ENCODE results near the gene GALP.
A peak's percentile ranks its signal among the peaks of the same experiment; 100 is the strongest.
"Not testable (repeated sequence)": the region's sequence is repeated elsewhere in the genome, so short reads cannot be mapped to it uniquely, and the experiment has no call there.

GALP gene

GRCh38 chr19:56162258-56162657 is 13.6 kb upstream of the GALP start:
- no peak overlapping the region for H3K4me3 ChIP-seq (ENCODE audit: control insufficient read depth, low read depth, low read length)
- no peak for TF ChIP-seq CTCF (conservative IDR thresholded peaks at IDR 0.05; ENCODE audit: control insufficient read depth, insufficient read depth, low read depth, low read length)
- DNase-seq (ENCODE audit: low read depth) = no peak

- DNase-seq (ENCODE audit: low read depth) = no peak
- no peak for TF ChIP-seq CTCF (conservative IDR thresholded peaks at IDR 0.05; ENCODE audit: control insufficient read depth, insufficient read depth, low read depth, low read length)
- H3K4me3 ChIP-seq (ENCODE audit: control insufficient read depth, low read depth, low read length) = no peak overlapping the region
Observed at GRCh38 chr19:56163097-56163496, 12.7 kb upstream of the GALP start.

GRCh38 chr19:56167064-56167578 is 8.7 kb upstream of the GALP start:
- no peak overlapping the region for H3K4me3 ChIP-seq (ENCODE audit: control insufficient read depth, low read depth, low read length)
- DNase-seq (ENCODE audit: low read depth) = peak; percentile 13
- no peak for TF ChIP-seq CTCF (conservative IDR thresholded peaks at IDR 0.05; ENCODE audit: control insufficient read depth, insufficient read depth, low read depth, low read length)

- no peak for TF ChIP-seq CTCF (conservative IDR thresholded peaks at IDR 0.05; ENCODE audit: control insufficient read depth, insufficient read depth, low read depth, low read length)
- DNase-seq (ENCODE audit: low read depth) = peak; percentile 92
Observed at GRCh38 chr19:56170261-56170660, 5.5 kb upstream of the GALP start.

GRCh38 chr19:56174086-56174485 is 1.7 kb upstream of the GALP start:
- DNase-seq (ENCODE audit: low read depth) = no peak
- no peak overlapping the region for H3K4me3 ChIP-seq (ENCODE audit: control insufficient read depth, low read depth, low read length)
- no peak for TF ChIP-seq CTCF (conservative IDR thresholded peaks at IDR 0.05; ENCODE audit: control insufficient read depth, insufficient read depth, low read depth, low read length)

More at GRCh38 chr19:56170261-56170660, 5.5 kb upstream of the GALP start:
- no peak overlapping the region for H3K4me3 ChIP-seq (ENCODE audit: control insufficient read depth, low read depth, low read length)

GRCh38 chr19:56174550-56174949 is 1.3 kb upstream of the GALP start:
- no peak for DNase-seq (ENCODE audit: low read depth)
- no peak overlapping the region for H3K4me3 ChIP-seq (ENCODE audit: control insufficient read depth, low read depth, low read length)
- TF ChIP-seq CTCF (conservative IDR thresholded peaks at IDR 0.05; ENCODE audit: control insufficient read depth, insufficient read depth, low read depth, low read length) = no peak

GRCh38 chr19:56176310-56176709 is 502 bp downstream of the GALP start:
- not testable (repeated sequence) for DNase-seq (ENCODE audit: low read depth); H3K4me3 ChIP-seq (ENCODE audit: control insufficient read depth, low read depth, low read length)
